ENCODE results near the gene SEMA7A. TPM values are rescaled to one million over a fixed set of nuclear protein-coding genes. Genes with fewer than 3 reads are reported as not detected.

Gene SEMA7A
- total and polyA plus RNA-seq, 9 of the 15 experiments (the other 6 are each of a cell fraction or from before 2014, with no cell fraction given) = 0.04 to 8.2 (median 5.4) TPM; not detected in 1

DNA sequence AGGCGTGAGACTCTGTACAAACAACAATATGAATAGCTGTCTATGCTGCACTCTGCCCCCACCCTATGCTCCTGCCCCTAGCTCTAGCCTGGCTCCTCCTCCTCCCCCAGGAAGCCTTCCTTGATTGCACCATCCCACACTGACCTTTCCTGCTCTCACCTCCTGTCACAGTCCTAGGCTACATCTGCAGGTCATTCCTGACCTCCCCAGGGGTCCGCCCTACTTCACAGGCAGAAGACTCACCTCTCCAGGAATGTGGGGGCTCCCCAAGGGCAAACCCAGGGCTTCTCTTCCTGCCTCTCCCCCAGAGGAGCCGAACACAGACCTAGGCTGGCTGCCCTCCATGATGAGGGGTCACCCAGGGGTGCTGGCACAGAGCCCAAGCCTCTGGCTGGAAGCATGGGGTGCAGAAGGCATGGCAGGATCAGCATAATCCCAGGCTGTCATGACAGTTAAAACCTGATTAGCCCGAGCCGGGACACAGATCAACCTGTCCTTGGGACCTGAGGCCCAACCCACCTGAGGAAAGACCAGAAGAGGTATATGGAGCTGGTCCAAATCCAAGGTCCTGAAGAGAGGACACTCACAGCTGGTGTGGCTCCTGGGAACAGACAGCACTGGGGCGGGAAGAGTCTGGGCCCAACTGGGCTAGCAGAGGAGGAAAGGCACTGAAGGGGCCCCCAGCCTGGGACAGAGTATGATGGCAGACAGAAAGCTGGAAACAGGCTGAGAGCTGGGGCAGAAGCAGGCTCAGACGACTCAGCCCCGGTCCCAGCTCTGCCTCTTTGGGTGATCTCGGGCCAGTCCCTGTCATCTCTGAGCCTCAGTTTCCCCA lies 5.9 kb downstream of the SEMA7A start:
- Histone ChIP-seq H3K27ac (ENCODE audit: extremely low read depth, low read depth, low read length) (no peak overlapping the region), H3K9me3 (replicated peaks; ENCODE audit: control insufficient read depth, insufficient read depth, low read depth, low read length) (no peaks in the 10 kb centered on the region), H3K4me1 (replicated peaks in 1 of 2; ENCODE audit: control insufficient read depth in 2 of 2, insufficient read depth in 2 of 2, low read length in 2 of 2) (peaks cover 78 to 83% of the 10 kb centered on the region in 2 experiments), H3K36me3 (ENCODE audit: control insufficient read depth, insufficient read depth, low read length) (peaks cover 46% of the 10 kb centered on the region), H3K4me3 (no peak overlapping the region), H3K79me2 (ENCODE audit: control insufficient read depth, insufficient read depth, low read length) (peaks cover 98% of the 10 kb centered on the region), H4K20me1 (replicated peaks; ENCODE audit: control insufficient read depth, insufficient read depth, low read length) (peaks cover 48% of the 10 kb centered on the region), H3K9me1 (ENCODE audit: control insufficient read depth, insufficient read depth, low read length) (peaks cover 2% of the 10 kb centered on the region), H3K27me3 (ENCODE audit: control insufficient read depth in 2 of 2, insufficient read depth in 2 of 2, low read length in 2 of 2) (no peaks in the 10 kb centered on the region), H3K9ac (ENCODE audit: insufficient read depth in 1 of 2, low read depth in 2 of 2, low read length in 2 of 2) (peak overlapping the region in 1 of 2 experiments; percentile 86; a peak in 2 of 4 replicates), H2AFZ (ENCODE audit: low read depth, low read length) (no peak overlapping the region), H3K4me2 (ENCODE audit: insufficient read depth, low read length) (no peak overlapping the region)
- no TSS peak for BruUV-seq (replicated peaks)
- FAIRE-seq = no peak
- in situ Hi-C loops (cut with MboI) = no loop called here
- 85% methylated on average over 9 of the region's 9 CpGs for WGBS (ENCODE audit: insufficient coverage, low coverage, missing lambda C conversion rate)
- DNase-seq (ENCODE audit: extremely low read depth in 1 of 4, low spot score in 3 of 4) = peak in 1 of 4 experiments; percentile 8
- intact Hi-C loops (cut with micrococcal nuclease) = no loop called here
- ChIA-PET CTCF (ENCODE audit: low intra/inter-chr PET ratio) (no interaction called here), POLR2A (interaction anchor here (0.6 to 1.3 kb wide), 6 partner anchors 9 to 1180 kb away, joined by 3 to 6 read pairs (median 3); no protein-coding TSS in a partner anchor)
- ATAC-seq = no peak
- TF ChIP-seq NR2C2 (CRISPR knock-in tag; IDR thresholded peaks at IDR 0.05) (no peak), NR2C2 (tag; IDR thresholded peaks at IDR 0.05) (no peak), ZNF212 (CRISPR knock-in tag; IDR thresholded peaks at IDR 0.05) (no peak), ETV6 (IDR thresholded peaks at IDR 0.05; ENCODE audit: borderline replicate concordance in 1 of 2, low read depth in 2 of 2, low read length in 1 of 2) (no peak), ETV6 (CRISPR knock-in tag; IDR thresholded peaks at IDR 0.05; ENCODE audit: borderline replicate concordance) (no peak), HEY1 (CRISPR knock-in tag; IDR thresholded peaks at IDR 0.05; ENCODE audit: borderline replicate concordance) (no peak), SNIP1 (IDR thresholded peaks at IDR 0.05; ENCODE audit: low read depth) (no peak), TBP (optimal IDR thresholded peaks at IDR 0.05; ENCODE audit: low read depth, low read length) (no peak), WHSC1 (IDR thresholded peaks at IDR 0.05; ENCODE audit: low read length) (no peak), ZBED1 (IDR thresholded peaks at IDR 0.05) (no peak), ZNF766 (CRISPR knock-in tag; conservative IDR thresholded peaks at IDR 0.05) (no peak), ZNF274 (IDR thresholded peaks at IDR 0.05; ENCODE audit: borderline replicate concordance, low read depth, low read length) (no peak), ZNF282 (CRISPR knock-in tag; IDR thresholded peaks at IDR 0.05) (no peak), ZFP36 (IDR thresholded peaks at IDR 0.05; ENCODE audit: low read depth, low read length, partially characterized antibody) (peak; percentile 98), ETS1 (conservative IDR thresholded peaks at IDR 0.05; ENCODE audit: control insufficient read depth, low read depth, low read length) (no peak), NEUROD1 (IDR thresholded peaks at IDR 0.05; ENCODE audit: borderline replicate concordance, low read depth, low read length, partially characterized antibody) (no peak), KDM2B (CRISPR knock-in tag; IDR thresholded peaks at IDR 0.05) (no peak), SMARCA5 (IDR thresholded peaks at IDR 0.05) (peak; percentile 90), ETV5 (CRISPR knock-in tag; IDR thresholded peaks at IDR 0.05; ENCODE audit: low read depth) (no peak), ZZZ3 (IDR thresholded peaks at IDR 0.05) (no peak)
- TF ChIP-seq, protein P1, sequence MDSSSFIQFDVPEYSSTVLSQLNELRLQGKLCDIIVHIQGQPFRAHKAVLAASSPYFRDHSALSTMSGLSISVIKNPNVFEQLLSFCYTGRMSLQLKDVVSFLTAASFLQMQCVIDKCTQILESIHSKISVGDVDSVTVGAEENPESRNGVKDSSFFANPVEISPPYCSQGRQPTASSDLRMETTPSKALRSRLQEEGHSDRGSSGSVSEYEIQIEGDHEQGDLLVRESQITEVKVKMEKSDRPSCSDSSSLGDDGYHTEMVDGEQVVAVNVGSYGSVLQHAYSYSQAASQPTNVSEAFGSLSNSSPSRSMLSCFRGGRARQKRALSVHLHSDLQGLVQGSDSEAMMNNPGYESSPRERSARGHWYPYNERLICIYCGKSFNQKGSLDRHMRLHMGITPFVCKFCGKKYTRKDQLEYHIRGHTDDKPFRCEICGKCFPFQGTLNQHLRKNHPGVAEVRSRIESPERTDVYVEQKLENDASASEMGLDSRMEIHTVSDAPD (CRISPR knock-in tag; IDR thresholded peaks at IDR 0.05) = no peak

Measured in K562 (cell line).